ENCODE data around the gene ZNF135.

The ZNF135 gene

DNA sequence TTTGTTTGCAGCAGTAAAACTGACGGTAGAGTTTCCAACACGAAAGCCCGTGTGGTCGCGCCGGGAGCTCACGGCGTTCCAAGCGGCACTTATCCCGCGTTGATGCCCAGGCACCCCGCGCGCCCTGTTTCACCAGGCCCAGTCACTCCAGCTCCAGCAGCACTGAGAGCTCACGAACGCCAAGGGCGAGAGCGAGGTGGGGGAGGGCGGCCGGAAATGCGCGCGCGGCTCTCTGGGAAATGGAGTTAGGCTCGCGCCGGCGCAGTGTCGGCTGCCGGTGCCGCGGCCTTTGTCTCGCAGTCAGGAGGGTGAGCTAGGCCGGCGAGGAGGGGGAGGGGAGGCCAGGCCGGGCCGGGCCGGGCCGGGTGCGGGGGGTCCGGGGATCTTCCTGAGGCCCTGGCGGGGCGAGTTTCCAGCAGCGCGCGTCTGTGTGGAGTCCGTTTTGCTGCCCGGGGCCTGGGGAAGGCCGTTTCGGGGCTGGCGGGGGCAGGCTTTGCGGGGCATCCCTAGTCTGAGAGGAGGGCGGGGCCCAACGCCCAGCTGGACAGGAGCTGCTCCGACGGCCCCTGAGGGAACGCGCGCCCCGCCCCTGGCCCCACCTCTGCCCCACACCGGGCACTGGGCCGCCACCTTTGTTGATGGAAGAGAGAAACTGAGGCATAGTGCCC, at the start of gene ZNF135:
Gene ZNF135, plus strand, starts transcription at position 280 of the 668 bp plus-strand sequence. CDS start 721 bp downstream, outside the sequence.
- peak; percentile 17 for DNase-seq

DNA sequence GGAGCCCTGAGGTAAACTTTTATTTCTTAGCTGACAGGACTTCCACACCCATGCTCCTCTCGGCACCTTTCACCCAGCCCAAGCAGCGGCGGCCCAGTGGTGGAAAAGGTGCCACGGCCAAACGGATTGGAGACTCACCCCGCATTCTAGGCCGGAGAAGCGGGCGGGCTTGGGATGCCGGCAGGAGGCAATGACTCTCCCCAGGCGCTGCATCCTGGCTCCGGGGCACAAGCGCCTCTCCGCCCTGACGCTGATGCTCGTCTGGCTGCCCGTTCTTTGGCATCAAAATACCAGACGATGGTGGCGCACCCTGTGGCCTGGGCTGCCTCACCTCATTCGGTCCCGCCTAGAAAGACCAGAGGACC, 49.8 kb upstream of the ZNF135 start:
- no peak for DNase-seq

DNA sequence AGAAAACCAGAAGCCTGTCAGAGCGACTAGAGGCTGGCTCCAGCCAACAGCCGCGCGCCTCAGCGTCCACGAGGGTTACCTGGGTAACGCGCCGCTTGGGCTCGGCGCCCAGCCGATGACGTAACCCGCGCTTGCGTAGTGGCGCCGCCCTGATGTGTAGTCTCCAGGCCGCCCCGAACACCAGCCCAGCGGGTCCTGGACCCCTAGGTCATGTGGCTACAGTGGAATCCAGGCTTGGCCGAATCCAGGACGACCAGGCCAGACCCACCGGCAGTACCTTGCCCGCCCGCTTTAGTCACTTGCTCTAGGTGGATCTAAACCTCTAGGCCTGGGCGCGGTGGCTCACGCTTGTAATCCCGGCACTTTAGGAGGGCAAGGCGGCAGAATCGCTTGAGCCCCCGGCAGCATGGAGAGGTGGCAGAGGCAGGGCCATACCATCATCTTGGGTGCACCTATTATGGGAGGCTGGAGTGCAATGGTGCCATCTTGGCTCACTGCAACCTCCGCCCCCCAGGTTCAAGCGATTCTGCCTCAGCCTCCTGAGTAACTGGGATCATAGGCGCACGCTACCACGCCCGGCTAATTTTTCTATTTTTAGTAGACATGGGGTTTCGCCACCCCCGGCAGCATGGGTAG, 49.3 kb upstream of the ZNF135 start:
- peak; percentile 21 for DNase-seq

DNA sequence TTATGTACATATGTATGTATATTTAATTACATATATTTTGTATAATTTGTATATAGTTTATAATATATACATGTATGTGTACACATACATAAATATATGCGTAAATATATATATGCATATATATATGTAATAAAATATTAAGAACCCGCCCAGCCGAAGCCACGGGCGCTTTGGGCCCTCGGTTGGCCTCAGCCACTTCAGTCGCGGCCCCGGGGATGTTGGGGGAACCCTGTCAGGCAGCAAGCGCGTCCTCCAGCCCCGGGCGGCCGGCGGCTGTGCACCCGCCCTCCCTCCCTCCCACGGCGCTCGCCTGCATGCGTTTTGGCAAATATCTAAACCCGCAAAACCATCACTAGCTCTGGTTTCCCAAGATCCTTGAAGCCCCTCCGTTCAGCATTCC, 48.6 kb upstream of the ZNF135 start:
- DNase-seq, result no peak

DNA sequence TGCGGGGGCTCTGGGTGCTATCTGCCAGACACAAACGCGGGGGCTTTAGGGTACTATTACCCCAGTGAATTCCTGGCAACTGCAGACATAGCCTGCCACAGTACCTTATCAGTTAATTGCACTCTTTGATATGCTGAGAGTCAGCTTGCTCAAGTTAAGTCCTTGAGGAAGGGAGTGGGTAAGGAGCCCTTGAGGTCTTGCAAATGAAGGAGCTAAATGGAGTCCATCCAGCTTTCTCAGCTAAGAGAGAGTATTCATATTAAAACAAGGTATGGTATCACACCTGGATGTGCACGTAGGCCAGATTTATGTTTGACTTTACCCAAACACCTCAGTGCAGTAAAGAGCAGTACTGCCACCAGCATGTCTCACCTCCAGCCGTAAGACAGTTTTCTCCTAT, 44.9 kb upstream of the ZNF135 start:
- DNase-seq, result no peak

DNA sequence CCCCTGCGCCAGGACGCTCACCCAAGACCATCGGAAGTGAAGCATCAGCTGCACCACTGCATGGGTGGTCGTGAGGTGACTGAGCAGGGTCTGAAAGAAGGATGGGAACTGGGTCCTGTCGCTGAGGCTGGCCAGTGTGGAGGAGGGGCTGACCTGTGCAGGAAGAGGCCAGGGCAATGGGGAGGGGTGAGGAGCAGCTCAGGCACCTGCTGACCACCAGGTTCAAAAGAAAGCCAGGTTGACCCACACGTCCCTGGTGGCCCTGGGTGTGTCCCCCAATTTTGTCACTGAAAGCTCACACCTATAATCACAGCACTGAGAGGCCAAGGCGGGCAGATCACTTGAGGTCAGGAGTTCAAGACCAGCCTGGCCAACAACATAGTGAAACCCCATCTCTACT, 39.0 kb upstream of the ZNF135 start:
- no peak for DNase-seq

DNA sequence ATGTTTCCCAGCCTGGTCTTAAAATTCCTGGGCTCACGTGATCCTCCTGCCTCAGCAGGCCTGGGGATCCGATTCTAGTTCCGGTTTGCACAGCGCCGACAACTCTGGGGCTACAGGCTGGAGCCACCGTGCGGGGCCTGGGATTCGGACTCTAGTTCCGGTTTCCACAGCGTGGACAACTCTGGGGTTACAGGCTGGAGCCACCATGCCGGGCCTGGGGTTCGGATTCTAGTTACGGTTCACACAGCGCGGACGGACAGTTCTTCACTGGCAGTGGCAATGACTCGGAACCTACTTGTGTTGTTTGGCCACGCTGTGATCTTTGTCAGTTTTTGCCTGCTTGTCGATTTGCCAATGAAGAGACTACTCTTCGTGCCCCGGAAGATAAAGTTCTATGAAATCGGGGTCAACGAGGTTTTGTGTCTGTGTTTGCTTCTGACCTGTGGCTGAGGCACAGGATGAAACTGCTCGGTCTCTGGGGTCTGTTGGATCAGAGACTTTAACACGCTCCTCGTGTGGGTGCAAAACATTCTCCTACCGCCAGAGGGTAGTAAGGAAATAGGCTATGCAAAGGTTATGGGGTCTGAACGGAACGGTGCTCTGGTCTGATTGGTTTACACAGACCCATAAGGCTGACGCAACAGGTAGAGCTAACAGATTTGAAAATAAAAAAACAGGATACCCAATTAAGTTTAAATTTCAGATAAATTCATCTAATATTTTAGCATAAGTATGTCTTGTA, 37.4 kb upstream of the ZNF135 start:
- peak; percentile 13 for DNase-seq

DNA sequence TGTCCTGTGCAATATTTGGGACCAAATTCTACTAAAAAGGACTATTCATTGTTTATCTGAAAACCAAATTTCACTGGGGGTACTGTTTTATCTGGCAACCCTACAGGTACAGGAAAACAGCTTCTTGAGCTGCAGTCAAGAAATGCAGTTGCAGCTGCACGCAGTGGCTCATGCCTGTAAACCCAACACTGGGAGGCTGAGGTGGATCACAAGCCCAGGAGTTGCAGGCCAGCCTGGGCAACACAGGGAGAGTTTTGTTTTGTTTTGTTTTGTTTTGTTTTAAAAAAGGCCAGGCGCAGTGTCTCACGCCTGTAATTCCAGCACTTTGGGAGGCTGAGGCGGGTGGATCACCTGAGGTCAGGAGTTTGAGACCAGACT, 36.8 kb upstream of the ZNF135 start:
- DNase-seq, result no peak

DNA sequence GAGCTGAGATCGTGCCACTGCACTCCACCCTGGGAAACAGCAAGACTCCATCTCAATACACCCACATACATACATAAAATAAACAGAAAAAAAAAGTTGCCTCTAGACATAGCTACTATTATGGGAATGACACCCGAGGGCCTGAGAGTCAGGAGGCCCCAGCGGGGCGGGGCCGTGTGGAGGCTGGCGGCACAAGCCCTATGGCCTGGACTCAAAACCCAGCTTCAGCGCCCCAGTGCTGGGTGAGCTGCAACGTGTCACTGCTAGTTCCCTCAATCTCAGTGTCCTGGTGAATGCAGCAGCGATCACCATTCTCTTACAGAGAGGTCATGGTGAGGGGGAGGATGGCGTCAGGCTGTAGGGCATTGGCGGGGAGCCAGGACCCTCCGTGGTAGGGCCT, 34.4 kb upstream of the ZNF135 start:
- no peak for DNase-seq

DNA sequence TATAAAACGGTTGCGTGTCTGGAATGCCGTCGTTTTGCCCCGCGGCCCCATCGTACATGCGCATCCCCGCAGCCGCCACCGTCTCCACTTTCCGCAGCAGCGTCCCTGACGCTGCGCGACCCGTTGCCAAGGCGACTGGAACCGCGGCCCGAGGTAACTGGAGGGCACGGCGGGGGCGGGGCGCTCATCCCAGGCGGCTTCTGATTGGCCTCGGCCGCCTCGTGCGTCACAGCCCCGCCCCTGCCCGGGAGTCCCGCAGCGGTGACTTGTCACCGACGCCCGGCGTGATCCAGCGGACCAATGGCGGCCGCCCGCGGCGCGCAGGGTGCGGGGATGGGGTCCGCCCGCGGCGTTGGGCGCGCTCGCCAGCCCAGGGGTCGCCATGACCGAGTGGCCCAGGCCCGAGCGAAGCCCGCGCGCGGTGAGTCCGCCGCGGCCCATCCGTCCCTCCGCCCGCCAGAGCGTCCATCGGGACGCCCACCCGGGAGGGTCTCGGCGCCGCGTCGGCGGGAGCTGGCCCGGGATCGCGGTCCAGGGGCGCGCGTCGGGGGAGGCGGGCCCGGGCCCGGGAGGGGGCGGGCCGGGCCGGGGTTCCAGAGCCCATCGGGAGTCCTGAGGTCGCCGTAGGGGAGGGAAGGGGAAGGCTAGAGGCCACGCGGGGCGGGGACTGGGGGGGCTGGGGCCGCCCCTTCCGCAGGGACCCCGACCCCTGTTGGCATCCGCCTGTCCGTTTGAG, 25.2 kb upstream of the ZNF135 start, which contains the start of gene ZSCAN1:
Gene ZSCAN1, plus strand, starts transcription at position 285 of the 736 bp plus-strand sequence. CDS start 3,812 bp downstream, outside the sequence.
- DNase-seq, result no peak

DNA sequence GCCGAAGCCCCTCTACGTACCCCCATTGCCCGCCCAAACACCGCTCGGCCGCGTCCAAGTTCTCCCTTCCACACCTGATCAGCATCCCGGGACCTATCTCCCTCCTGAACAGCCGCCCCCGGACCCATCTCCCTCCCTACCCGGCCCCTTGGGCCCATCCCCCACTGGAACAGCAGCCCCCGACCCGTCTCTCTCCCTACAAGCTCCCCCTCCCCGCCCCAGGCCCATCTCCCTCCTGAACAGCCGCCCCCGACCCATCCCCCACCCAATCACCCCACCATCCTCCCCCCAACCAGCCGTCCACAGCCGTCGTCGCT, 24.6 kb upstream of the ZNF135 start:
- DNase-seq, result no peak

DNA sequence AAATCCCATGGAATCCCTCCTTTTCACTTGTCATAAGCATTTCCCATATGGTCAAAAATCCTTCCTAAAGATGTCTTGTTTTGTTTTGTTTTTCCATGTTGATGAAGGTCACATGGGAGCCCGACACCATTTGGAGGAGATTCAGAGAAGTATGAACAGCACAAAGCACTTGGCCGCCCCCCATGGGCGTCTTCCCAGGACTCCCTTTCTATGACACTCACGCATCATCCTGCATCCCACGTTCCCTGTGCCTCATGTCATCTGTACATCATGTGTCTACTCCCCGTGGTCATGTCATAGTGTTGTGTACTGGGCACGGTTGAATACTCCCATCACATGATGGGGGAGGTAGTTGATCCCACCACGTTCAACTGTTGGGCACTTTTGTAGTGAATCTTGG, 23.2 kb upstream of the ZNF135 start:
- no peak for DNase-seq

DNA sequence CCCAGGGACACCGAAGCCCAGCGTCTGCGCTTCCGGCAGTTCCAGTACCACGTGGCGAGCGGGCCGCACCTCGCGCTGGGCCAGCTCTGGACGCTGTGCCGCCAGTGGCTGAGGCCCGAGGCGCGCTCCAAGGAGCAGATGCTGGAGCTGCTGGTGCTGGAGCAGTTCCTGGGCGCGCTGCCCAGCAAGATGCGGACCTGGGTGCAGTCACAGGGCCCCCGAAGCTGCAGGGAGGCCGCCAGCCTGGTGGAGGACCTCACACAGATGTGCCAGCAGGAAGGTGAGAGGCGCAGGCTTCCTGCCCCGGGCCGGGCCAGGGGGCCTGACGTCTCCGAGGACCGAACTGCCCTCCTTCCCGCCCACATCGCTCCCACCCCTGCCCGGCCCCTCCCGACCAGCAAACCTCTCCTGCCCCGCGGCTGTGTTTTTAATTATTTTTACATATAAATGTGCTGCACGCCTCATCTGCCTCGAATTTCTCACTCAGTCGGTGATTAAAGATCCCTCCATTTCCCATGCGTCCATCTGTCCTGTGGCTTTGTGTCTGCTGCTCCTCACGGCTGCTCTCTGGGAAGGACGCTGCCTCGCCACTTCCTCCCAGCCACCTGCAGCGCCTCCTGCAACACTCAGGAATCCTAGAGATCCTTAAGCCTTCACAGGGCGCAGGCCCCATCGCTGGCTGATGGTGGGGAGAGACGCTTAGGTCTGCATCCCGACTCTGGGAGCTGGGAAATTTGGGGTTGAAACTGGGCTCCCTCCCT, 21.0 kb upstream of the ZNF135 start:
- no peak for DNase-seq

DNA sequence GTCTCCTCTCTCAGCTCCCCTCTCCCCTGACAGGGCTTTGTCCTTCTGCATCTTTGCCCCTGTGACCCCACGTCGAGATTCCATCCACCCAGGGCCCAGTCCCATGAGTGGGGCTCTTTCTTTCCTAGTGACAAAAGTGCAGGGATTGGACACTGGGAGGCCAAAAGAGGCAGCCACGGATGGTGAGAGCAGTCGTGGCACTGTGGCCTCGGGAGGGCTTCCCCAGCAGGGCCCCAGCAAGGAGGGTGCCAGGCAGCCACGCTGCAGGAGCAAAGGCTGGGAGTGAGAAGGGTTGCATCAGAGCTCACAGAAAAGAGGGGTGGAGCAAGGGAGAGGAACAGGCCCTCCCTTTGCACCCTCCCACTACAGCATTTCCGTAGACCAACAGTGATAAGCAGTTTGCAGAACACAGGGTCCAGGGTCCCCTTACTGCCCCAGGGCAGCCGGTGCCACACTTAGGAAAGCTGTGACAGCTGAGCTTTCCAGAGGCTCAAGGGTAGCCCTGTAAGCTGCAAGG, 20.3 kb upstream of the ZNF135 start:
- DNase-seq, result no peak

DNA sequence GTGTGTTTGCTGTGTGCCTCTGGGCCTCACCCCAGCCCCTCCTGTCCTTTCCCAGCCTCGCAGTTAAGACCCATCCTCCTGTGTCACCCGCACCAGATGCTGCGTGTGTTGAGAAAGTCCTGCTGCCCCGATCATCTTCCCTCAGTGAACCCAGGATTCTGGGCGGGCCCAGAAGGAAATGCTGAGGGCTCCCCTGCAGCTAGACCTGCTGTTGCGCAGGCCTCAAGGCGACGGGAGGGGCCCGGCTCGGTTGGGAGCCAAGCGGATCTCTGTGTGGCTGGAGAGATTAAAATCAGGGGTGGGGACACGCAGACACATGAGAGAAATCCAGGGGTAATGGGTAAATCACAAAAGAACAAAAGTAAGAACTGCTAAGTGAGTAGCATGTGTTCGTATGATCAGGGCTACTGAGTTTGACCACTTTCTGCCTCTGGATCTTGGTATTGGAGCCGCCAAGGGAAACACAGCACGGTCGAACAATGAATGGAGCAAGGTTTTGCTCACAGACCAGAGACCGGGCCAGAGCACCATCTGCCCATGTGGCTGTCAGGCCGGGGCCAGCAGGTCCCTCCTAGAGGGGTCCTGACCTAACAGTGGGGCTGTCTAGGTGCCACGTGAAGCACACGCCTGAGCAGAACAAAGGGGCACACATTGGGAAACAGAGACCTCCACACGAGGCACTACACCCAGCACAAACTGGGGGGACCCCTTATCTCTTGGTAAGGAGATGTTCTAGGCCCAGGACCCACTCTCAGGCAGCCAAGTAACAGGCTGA, 18.1 kb upstream of the ZNF135 start:
- DNase-seq, result no peak

DNA sequence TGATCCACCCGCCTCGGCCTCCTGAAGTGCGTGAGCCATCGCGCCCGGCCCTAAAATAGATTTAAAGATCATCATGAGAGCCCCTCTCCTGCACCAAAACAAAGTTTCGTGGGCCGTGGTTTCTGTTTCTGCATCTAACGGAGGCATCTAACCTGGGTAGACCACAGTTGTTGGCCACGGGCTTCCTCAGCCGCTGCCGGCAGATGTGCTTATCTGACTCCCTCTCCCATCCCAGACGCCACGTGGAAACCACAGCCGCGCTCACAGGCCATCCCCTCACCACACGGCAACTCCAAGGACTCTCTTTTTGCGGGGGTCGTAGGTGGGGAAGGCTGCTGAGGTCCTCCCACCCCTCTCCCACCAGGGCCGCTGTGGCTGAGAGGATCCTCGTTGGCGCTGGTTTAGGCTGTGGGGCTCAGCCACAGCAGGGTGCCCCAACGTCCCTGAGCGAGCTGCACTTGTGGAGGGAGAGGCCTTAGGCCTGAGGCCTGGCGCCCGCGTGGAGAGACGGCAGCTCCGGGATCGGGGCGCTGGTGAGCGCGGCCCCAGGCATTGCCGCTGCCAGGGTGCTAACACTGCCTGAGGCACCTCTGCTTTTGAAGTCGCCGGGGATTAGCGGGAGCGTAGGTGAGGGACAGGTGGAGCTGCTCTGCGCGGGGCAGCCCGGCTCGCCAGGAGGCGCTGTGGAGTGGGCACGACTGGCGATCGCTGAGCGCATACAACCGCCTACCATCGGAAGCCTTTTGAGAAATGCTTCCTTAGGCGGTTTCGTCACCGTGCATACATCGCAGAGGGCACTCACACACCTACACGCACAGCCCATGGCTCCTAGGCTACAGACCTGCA, 16.4 kb upstream of the ZNF135 start:
- DNase-seq, result no peak

DNA sequence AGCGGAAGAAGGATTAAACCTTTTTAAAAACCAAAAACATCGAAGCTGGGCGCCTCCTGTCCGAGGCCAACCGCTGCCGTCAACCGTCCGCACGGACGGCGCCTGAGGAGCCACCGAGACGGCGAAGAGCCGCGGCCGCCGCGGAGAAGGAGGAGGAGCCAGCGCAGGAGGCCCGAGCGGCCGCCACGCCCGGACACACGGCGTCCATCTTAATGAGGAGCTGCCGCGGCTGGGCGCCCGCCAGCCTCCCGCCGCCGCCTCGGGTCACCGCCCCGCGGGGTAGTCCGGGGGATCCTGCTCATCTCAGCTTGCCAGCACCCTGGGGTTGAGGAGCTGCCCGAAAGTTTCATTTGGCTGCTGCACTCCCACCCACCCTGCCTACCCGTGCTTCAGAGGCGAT, 14.7 kb upstream of the ZNF135 start:
- no peak for DNase-seq

DNA sequence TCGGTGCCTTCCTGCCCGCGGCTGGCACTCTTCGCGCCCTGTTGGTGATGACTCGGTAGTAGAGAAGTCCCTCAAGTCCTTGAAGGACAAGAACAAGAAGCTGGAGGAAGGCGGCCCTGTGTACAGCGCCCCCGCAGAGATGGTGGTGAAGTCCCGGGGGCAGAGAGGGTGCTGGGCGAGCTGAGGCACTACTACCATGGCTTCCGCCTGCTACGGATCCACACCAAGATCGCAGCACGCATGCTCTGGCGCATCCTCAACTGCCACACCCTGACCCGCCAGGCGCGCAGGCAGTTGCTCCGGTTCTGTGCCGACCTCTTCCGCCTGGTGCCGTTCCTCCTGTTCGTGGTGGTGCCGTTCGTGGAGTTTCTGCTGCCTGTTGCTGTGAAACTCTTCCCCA, 14.2 kb upstream of the ZNF135 start:
- no peak for DNase-seq

DNA sequence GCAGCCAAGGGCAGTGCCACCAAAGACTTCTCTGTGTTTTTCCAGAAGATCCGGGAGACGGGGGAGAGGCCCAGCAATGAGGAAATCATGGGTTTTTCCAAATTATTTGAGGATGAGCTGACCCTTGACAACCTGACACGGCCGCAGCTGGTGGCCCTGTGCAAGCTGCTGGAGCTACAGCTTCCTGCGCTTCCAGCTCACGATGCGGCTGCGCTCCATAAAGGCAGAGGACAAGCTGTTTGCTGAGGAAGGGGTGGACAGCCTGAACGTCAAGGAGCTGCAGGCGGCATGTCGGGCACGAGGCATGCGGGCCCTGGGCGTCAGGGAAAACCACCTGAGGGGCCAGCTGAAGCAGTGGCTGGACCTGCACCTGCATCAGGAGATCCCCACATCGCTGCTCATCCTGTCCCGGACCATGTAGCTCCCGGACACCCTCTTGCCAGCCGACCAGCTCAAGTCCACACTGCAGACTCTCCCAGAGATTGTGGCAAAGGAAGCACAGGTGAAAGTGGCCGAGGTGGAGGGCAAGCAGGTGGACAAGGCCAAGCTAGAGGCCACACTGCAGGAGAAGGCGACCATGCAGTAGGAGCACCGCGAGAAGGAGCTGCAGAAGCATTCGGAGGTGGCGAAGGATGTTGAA, 13.6 kb upstream of the ZNF135 start:
- DNase-seq, result no peak

DNA sequence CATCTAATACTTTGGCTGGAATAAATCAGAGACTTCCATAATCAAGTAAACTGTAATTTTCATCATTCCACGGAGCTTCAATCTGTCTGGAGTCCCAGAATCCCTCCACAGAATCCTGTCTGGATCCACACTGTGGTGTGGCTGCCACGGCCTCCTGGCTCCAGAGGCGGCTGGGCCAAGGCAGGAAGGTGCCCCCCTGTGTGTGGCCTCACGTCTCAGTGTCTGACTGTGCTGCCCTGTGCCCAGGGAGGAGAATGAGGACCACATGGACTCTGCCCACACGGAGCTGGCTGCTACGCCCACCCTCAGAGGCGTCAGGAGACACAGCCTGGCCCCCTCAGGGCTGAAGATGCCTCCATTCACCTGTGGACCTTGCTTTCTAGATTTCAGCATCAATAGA, 12.2 kb upstream of the ZNF135 start:
- no peak for DNase-seq

Measured in activated naive CD4-positive, alpha-beta T cell treated with Interleukin-2 at 50 U/mL for 16 hours (primary cell).